ENCODE data around the gene ACTA2.

The ACTA2 gene

DNA sequence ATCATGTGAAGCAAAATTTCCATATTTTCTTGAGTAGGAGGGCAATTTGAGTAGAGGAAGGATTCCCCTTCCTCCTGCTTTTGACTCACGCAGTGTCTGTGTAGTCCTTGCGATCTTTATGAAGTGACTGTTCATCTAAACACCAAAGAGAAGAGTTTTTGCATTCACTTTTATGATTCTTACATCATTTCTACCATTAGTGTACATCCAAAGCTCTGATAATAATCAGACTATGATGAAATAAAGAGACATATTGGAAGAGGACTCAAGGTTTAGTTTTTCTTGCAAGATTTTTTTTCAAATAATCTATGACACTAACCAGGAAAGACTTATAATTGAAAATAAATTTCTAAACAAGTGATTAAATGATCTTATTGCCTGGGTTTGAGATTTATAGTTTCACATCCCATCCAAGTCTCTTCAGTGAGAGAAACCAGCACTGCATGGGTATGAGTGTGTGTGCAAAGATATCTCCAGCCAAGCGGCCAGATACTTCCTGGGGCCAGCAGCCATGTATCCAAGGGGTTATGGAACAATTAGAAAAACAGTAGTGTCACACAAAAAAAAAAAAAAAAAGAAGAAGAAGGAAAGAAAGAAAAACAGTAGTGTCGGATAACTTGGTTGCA, 2.0 kb upstream of the ACTA2 start:
- Mint-ChIP-seq H3K4me1 (peaks cover 3% of the 10 kb centered on the region), H3K27ac (no peak overlapping the region), H3K4me3 (no peak overlapping the region), H3K36me3 (peaks cover 13% of the 10 kb centered on the region), H3K27me3 (no peaks in the 10 kb centered on the region), H3K9me3 (no peaks in the 10 kb centered on the region)
- no peak for DNase-seq
- CTCF ChIA-PET: no interaction called here

DNA sequence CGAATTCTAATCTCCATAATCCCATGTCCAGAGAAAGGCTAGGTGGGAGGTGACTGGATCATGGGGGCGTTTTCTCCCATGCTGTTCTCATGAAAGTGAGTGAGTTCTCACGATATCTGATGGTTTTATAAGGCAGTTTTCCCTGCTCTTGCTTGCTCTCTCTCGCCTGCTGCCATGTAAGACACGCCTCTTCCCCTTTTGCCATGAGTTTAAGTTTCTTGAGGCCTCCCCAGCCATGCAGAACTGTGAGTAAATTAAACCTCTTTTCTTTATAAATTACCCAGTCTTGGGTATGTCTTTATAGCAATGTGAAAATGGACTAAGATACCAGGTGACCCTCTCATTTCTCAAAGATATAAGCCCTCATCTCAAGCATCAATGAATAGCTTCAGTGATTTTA, 1.1 kb upstream of the ACTA2 start:
- Mint-ChIP-seq H3K4me3 (no peak overlapping the region), H3K27ac (no peak overlapping the region), H3K9me3 (no peaks in the 10 kb centered on the region), H3K4me1 (peaks cover 3% of the 10 kb centered on the region), H3K27me3 (no peaks in the 10 kb centered on the region), H3K36me3 (peaks cover 13% of the 10 kb centered on the region)
- CTCF ChIA-PET: no interaction called here
- no peak for DNase-seq

DNA sequence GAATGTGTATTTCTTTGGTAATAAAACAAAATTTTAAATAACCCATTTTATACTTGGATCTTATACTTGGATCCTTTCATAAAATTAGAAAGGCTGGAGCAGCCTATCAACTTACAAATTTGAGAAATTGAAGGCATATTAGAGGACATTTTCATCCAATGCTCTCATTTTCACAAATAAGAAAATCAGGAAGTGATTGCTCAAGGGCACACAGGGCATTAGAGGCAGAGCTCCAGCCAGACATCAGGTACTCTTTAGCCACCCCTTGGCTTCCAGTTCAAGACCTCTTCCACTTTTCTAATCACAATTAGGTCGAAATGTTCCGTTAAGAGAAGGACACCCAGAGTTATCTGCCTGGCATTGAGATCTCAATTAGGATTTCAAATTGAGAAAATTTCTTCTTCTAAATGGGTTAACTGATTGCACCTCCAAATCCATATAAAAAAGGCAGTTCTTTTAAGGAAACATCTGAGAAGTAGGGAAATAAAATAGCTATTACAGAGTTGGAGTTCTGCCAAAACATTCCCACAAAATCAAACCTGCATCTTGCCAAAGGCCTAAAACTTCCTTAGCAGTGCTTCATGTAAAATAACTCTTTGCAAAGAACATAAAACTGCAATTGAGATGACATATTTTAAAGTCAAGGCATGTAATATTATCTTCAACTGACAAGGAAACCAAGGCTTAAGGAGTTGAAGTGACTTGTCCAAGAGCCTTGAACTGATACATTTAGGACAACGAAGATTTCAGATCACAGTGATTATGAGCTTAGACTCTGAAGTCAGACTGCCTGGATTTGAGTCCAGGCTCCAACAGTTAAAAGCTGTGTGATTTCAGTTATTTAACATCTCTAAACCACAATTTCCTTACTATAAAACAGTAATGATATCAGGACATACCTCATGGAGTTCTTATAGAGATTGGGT, 2.4 kb downstream of the ACTA2 start:
- CTCF ChIA-PET: no interaction called here
- Mint-ChIP-seq H3K4me1 (peaks cover 8% of the 10 kb centered on the region), H3K27me3 (no peaks in the 10 kb centered on the region), H3K27ac (no peak overlapping the region), H3K9me3 (no peaks in the 10 kb centered on the region), H3K36me3 (peaks cover 19% of the 10 kb centered on the region), H3K4me3 (no peak overlapping the region)
- DNase-seq: no peak

DNA sequence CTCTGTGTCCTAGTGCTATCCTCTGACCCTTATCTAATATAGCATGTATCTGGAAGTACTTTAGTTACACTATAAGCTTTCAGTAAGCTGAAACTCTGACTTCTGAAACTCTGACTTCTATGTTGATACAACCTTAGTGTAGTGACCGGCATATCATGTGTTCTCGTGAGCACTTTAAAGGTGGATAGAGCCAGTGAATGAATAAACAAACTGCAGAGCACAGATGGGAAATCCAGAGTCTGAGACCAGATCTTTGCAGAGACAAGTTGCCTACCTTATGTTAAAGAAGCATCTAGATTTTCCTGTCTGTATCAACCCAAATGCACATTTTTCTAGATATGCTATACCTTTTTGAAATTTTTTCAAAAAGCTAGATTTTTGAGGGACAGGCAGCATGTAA, 3.5 kb downstream of the ACTA2 start:
- H3K36me3 Mint-ChIP-seq: peaks cover 20% of the 10 kb centered on the region
- no peak overlapping the region for H3K4me3 Mint-ChIP-seq
- no peaks in the 10 kb centered on the region for H3K9me3 Mint-ChIP-seq
- H3K4me1 Mint-ChIP-seq: peaks cover 17% of the 10 kb centered on the region
- H3K27ac Mint-ChIP-seq: no peak overlapping the region
- CTCF ChIA-PET: interaction anchor here (0.7 to 1.0 kb wide), 2 partner anchors 14 to 268 kb away, joined by 3 to 4 read pairs; no protein-coding TSS in a partner anchor
- DNase-seq: no peak
- H3K27me3 Mint-ChIP-seq: no peaks in the 10 kb centered on the region

DNA sequence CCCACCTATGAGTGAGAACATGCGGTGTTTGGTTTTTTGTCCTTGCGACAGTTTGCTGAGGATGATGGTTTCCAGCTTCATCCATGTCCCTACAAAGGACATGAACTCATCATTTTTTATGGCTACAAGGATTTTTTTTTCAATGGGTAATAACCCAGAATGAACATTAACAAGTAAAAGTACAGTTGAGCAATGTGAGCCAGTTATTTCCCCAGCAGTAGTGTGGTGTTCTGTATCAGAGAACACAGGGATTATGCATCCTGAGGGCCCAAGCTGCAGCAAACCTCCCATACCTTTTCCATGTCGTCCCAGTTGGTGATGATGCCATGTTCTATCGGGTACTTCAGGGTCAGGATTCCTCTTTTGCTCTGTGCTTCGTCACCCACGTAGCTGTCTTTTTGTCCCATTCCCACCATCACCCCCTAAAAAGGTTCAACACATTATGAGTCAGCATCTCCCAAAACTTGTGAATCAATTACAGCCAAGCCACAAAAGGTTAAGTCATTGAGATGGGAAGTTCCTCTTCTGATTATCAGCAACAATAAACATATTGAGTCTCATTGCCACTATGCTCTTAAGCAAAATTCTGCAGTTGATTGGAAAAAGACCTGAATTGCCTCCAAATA, 5.5 kb downstream of the ACTA2 start:
- Mint-ChIP-seq H3K27ac (no peak overlapping the region), H3K36me3 (peaks cover 19% of the 10 kb centered on the region), H3K4me1 (peaks cover 17% of the 10 kb centered on the region), H3K4me3 (no peak overlapping the region), H3K27me3 (no peaks in the 10 kb centered on the region), H3K9me3 (no peaks in the 10 kb centered on the region)
- no peak for DNase-seq
- CTCF ChIA-PET: interaction anchor here (1.3 to 4.7 kb wide), 2 partner anchors 13 to 14 kb away, joined by 4 to 21 read pairs; no protein-coding TSS in a partner anchor

DNA sequence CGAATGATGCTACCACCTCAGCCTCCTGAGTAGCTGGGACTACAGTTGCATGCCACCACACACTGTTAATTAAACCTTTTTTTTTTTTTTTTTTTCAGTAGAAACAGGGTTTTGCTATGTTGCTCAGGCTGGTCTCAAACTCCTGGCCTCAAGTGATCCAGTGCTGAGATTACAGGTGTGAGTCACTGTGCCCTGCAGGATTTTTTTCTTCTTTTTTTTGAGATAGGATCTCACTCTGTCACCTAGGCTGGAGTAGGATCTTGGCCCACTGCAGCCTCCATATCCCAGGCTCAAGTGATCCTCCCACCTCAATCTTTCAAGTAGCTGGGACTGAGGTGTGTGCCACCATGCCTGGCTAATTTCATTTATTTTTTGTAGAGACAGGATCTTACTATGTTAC, 6.4 kb downstream of the ACTA2 start:
- Mint-ChIP-seq H3K4me3 (no peak overlapping the region), H3K36me3 (peaks cover 28% of the 10 kb centered on the region), H3K4me1 (peaks cover 17% of the 10 kb centered on the region), H3K9me3 (no peaks in the 10 kb centered on the region), H3K27ac (no peak overlapping the region), H3K27me3 (no peaks in the 10 kb centered on the region)
- CTCF ChIA-PET: interaction anchor here (0.9 to 4.7 kb wide), 5 partner anchors 10 to 272 kb away, joined by 4 to 21 read pairs (median 5); no protein-coding TSS in a partner anchor
- DNase-seq: no peak

DNA sequence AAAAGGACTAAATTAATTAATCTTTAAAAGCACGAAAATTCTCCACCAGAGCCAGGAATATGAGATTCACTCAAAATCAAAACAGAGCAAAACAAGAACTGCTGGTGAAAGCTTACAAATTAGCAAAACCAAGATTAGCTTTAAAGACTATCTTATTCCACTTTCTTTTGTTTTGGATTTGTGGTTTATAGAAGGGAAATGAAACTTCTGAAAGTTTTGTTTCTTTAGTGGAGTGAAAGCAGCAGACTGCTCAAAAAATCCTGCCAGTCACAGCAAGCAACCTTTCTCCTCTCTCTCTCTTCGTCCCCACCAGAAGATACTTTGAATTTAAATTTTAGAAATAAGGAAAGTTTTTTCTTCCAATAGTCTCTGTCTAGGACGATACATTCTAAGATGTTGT, 7.8 kb downstream of the ACTA2 start:
- DNase-seq: no peak
- Mint-ChIP-seq H3K36me3 (peaks cover 29% of the 10 kb centered on the region), H3K27me3 (no peaks in the 10 kb centered on the region), H3K27ac (no peak overlapping the region), H3K4me1 (peaks cover 17% of the 10 kb centered on the region), H3K4me3 (no peak overlapping the region), H3K9me3 (no peaks in the 10 kb centered on the region)
- CTCF ChIA-PET: interaction anchor here (0.6 to 4.7 kb wide), 7 partner anchors 8 to 219 kb away, joined by 3 to 21 read pairs (median 4); partner anchors contain the start of gene FAS

DNA sequence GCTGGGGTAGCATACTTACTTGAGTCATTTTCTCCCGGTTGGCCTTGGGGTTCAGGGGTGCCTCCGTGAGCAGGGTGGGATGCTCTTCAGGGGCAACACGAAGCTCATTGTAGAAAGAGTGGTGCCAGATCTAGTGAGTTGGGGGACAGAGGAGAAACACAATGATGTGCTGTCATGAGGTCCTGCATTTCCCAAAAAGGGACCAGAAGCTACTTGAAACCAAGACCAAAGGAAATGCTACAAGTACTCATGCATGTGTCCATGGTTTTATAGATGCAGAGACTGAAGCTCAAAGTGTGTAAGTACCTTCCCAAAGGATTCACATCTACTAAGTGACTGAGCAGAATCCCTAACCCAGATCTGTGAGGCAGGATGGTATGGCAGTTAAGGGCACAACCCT, 8.8 kb downstream of the ACTA2 start:
- Mint-ChIP-seq H3K27ac (no peak overlapping the region), H3K4me3 (no peak overlapping the region), H3K36me3 (peaks cover 32% of the 10 kb centered on the region), H3K4me1 (peaks cover 17% of the 10 kb centered on the region), H3K27me3 (no peaks in the 10 kb centered on the region), H3K9me3 (no peaks in the 10 kb centered on the region)
- CTCF ChIA-PET: interaction anchor here (0.8 to 4.7 kb wide), 6 partner anchors 10 to 275 kb away, joined by 3 to 21 read pairs (median 4); partner anchors contain the start of gene FAS
- DNase-seq: no peak

DNA sequence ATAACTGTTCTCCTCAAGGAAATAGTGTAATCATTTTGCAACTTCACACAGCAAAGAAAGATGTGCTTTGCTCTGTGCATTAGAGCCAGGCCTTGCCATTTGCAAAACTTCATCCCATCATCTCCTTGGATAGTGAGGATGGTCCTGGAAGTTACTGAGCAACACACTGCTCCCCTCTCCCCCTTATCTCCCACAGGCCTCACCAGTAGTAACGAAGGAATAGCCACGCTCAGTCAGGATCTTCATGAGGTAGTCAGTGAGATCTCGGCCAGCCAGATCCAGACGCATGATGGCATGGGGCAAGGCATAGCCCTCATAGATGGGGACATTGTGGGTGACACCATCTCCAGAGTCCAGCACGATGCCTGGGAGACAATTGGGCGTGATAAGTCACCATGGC, 11.5 kb downstream of the ACTA2 start:
- no peak for DNase-seq
- Mint-ChIP-seq H3K4me3 (no peak overlapping the region), H3K36me3 (peaks cover 33% of the 10 kb centered on the region), H3K27ac (no peak overlapping the region), H3K9me3 (no peaks in the 10 kb centered on the region), H3K4me1 (peaks cover 21% of the 10 kb centered on the region), H3K27me3 (no peaks in the 10 kb centered on the region)
- CTCF ChIA-PET: no interaction called here

DNA sequence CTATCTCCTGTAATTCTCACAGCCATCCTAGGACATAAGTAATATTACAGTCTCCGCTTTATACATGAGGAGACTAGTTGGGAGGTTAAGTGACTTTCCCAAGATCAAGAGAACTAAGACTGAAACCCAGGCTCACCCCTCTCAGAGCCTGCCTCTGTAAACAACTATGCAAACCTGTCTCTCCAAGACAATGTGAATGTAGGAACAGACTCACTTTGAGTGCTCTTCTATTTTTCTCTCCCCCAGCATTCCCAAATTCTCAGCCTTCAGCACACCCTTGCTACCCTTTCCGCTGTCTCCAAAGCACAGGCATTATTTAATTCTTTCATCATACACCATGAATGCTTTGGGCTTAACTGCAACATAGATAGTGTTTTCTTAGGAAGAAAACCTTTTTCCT, 13.6 kb downstream of the ACTA2 start:
- Mint-ChIP-seq H3K9me3 (no peaks in the 10 kb centered on the region), H3K36me3 (peaks cover 36% of the 10 kb centered on the region), H3K4me1 (peaks cover 18% of the 10 kb centered on the region), H3K4me3 (no peak overlapping the region), H3K27me3 (no peaks in the 10 kb centered on the region), H3K27ac (no peak overlapping the region)
- CTCF ChIA-PET: interaction anchor here (2.6 kb wide), 1 partner anchor 51 kb away, joined by 7 read pairs; the partner anchor contains the start of gene FAS
- DNase-seq: no peak

DNA sequence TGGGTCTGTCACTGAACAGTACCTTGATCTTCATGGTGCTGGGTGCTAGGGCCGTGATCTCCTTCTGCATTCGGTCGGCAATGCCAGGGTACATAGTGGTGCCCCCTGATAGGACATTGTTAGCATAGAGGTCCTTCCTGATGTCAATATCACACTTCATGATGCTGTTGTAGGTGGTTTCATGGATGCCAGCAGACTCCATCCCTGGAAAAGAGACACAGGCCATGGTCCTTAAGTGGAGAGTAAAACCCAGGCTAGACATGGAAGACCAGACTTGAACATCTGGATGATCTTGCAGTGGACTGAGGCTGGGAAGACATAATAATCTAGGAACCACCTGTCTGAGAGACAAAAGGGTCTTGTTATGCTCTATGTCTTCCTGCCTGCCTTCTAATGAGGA, 14.5 kb downstream of the ACTA2 start:
- no peak for DNase-seq
- H3K27ac Mint-ChIP-seq: no peak overlapping the region
- CTCF ChIA-PET: interaction anchor here (0.8 to 9.7 kb wide), 8 partner anchors 42 to 280 kb away, joined by 3 to 275 read pairs (median 6); partner anchors contain the start of gene FAS
- peaks cover 41% of the 10 kb centered on the region for H3K36me3 Mint-ChIP-seq
- no peaks in the 10 kb centered on the region for H3K9me3 Mint-ChIP-seq
- H3K4me3 Mint-ChIP-seq: no peak overlapping the region
- H3K27me3 Mint-ChIP-seq: no peaks in the 10 kb centered on the region
- H3K4me1 Mint-ChIP-seq: peaks cover 17% of the 10 kb centered on the region

DNA sequence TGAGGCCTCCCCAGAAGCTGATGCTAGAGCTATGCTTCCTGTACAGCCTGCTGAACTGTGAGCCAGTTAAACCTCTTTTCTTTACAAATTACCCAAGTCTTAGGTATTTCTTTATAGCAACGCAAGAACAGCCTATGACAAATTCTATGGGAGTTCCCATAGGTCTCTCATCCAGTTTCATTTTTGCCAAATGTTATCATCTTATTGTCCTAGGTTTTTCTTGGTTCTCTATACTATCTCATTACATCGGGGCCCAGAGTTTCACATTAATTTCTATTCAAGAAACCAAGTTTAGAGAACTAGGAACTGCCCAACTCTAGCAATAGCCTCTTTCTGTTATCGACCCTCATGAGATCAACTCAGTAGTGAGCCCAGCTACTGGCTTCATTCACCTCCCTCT, 15.9 kb downstream of the ACTA2 start:
- no peak overlapping the region for H3K4me3 Mint-ChIP-seq
- CTCF ChIA-PET: interaction anchor here (1.2 to 9.7 kb wide), 8 partner anchors 9 to 279 kb away, joined by 5 to 275 read pairs (median 8); partner anchors contain the start of gene FAS
- peaks cover 21% of the 10 kb centered on the region for H3K4me1 Mint-ChIP-seq
- DNase-seq: no peak
- H3K9me3 Mint-ChIP-seq: no peaks in the 10 kb centered on the region
- peak overlapping the region; percentile 42 for H3K27ac Mint-ChIP-seq
- H3K36me3 Mint-ChIP-seq: peaks cover 38% of the 10 kb centered on the region
- H3K27me3 Mint-ChIP-seq: no peaks in the 10 kb centered on the region

DNA sequence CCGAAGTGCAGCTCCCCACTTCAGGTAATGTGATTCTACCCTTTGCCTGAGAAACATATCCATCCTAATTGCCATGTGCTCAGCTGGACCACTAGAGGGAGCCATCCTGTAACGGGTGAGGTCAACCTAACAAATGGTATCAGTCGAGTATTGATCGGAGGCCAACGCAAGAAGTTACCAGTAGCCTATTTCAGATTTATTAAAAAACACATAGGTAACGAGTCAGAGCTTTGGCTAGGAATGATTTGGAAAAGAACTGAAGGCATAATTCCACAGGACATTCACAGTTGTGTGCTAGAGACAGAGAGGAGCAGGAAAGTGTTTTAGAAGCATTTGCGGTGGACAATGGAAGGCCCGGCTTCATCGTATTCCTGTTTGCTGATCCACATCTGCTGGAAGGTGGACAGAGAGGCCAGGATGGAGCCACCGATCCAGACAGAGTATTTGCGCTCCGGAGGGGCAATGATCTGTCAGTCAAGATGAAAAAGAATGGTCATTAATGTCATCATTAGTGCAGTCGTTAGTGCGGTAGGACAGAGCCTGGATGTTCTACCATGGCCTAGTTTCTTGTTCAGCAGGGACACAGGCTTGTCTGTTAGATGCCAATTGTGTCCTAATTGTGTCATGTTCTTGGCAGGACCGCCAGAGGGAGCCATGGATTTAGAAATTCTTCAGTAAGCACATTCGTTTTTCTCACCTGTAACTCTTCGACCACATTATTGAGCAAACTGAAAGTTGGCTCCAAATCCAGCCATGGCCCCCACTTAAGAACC, 17.5 kb downstream of the ACTA2 start:
- Mint-ChIP-seq H3K4me1 (peaks cover 22% of the 10 kb centered on the region), H3K4me3 (no peak overlapping the region), H3K27ac (no peak overlapping the region), H3K9me3 (no peaks in the 10 kb centered on the region), H3K36me3 (peaks cover 29% of the 10 kb centered on the region), H3K27me3 (no peaks in the 10 kb centered on the region)
- DNase-seq: peak; percentile 87
- CTCF ChIA-PET: interaction anchor here (0.6 to 9.7 kb wide), 50 partner anchors 9 to 352 kb away, joined by 3 to 275 read pairs (median 4); partner anchors contain the start of genes CH25H, FAS and RNLS
